Endodermal cell (in vitro differentiated cells): ENCODE measurements around the gene KRTAP10-5. TPM values are rescaled to one million over a fixed set of nuclear protein-coding genes. Genes with fewer than 3 reads are reported as not detected.

ENCODE experiments used
- DNase-seq: peaks from one replicate; pipeline ENCODE4 v3.0.0-alpha.2; 2017
- H3K27ac ChIP-seq: 2 replicates; pipeline ENCODE4 v1.5.1; 2013; ENCODE audit warnings: mild to moderate bottlenecking, low read depth, low read length, moderate library complexity
- H3K27me3 ChIP-seq: 2 replicates; pipeline ENCODE4 v1.6.1; 2013; ENCODE audit warnings: mild to moderate bottlenecking, low read length, moderate library complexity; ENCODE audit not compliant: insufficient read depth, control insufficient read depth, poor library complexity, severe bottlenecking
- H3K36me3 ChIP-seq: 2 replicates; pipeline ENCODE4 v1.7.0; 2013; ENCODE audit warnings: mild to moderate bottlenecking, low read length, moderate library complexity; ENCODE audit not compliant: control insufficient read depth, insufficient read depth
- H3K4me1 ChIP-seq: one replicate; pipeline ENCODE4 v1.7.0; 2013; ENCODE audit warnings: low read length; ENCODE audit not compliant: control insufficient read depth, insufficient read depth
- H3K4me3 ChIP-seq: 2 replicates; pipeline ENCODE4 v1.5.1; 2013; ENCODE audit warnings: mild to moderate bottlenecking, low read length, moderate library complexity
- H3K9ac ChIP-seq: 2 replicates; pipeline ENCODE4 v1.6.1; 2013; ENCODE audit warnings: mild to moderate bottlenecking, low read length, moderate library complexity; ENCODE audit not compliant: poor library complexity, severe bottlenecking; ENCODE audit errors: extremely low read depth
- H3K9me3 ChIP-seq: 2 replicates; pipeline ENCODE4 v1.6.1; 2013; ENCODE audit warnings: mild to moderate bottlenecking, low read length, moderate library complexity; ENCODE audit not compliant: control insufficient read depth
- H3K27ac Mint-ChIP-seq: 2 replicates; pipeline ENCODE4 v1.8.0; 2020; ENCODE audit warnings: mixed read lengths
- H3K27me3 Mint-ChIP-seq: 2 replicates; pipeline ENCODE4 v1.8.0; 2021; ENCODE audit warnings: mild to moderate bottlenecking, mixed read lengths; ENCODE audit not compliant: insufficient read depth
- H3K36me3 Mint-ChIP-seq: 2 replicates; pipeline ENCODE4 v1.8.0; 2020; ENCODE audit warnings: low read depth, mixed read lengths
- H3K4me1 Mint-ChIP-seq: 2 replicates; pipeline ENCODE4 v1.8.0; 2020; ENCODE audit warnings: mixed read lengths
- H3K4me3 Mint-ChIP-seq: 2 replicates; pipeline ENCODE4 v1.8.0; 2020; ENCODE audit warnings: mild to moderate bottlenecking, moderate library complexity, mixed read lengths
- H3K9me3 Mint-ChIP-seq: 2 replicates; pipeline ENCODE4 v1.8.0; 2020; ENCODE audit warnings: mild to moderate bottlenecking, mixed read lengths
- WGBS, 2 experiments: methylation state at CpG; one replicate each; pipeline versions ENCODE4 v1.1.5 to v1.1.7; 2013; ENCODE audit warnings: missing lambda C conversion rate in 2 of 2, mixed read lengths in 1 of 2; ENCODE audit not compliant: insufficient coverage in 1 of 2, insufficient read length in 1 of 2; 5-methylcytosine and 5-hydroxymethylcytosine counted together
- total RNA-seq, 2 donors: library from RNA; stranded (reverse); fragmentation: NEBNext Ultra II Directional in 1 of 2; extraction: Animal tissue kit (Norgen Biotek cat#: 25700) in 1 of 2; gene quantifications; 2 replicates in 1 of 2; 3 replicates in 1 of 2; pipeline ENCODE4 v1.2.1, GENCODE V29; 2021
- TF ChIP-seq, protein P1 (sequence below): fragments of 200-600 bp; sonication (generic); conservative IDR thresholded peaks from 2 replicates; pipeline ENCODE4 v1.5.0; 2021; ENCODE audit warnings: antibody characterized with exemption, mild to moderate bottlenecking

Gene KRTAP10-5
- total RNA-seq, 2 donors from 2014 or later = not detected

DNA sequence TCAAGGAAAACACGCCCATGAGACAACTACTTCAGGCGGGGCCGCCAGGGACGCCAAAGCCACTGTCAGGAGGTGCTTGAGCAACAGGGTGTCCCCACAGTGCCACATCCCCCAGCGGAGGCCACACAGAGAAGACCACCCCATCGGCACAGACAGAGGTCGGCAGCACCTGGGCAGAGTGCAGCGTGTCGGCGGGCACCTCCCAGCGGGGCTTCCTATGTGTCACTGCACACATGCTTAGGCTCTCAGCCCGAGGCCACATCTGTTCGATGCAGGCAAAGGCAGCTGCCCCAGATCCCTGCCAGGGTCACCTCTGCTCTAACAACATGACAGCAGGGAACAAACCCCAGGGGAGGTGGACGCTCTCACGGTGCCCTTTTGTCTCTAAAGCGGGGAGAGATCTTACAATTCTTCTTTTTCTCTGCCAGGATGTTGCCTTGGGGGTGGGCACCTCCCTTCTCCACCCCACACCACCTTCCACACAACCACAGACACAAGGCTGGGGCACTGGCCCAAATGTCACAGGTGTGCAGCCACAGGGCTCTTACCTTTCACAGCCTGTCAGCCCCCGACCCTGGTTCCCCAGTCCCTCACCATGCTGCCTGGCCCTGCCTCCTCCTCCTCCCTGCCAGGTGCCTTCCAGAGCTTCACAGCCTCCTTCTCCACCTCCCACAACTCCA, 35.6 kb upstream of the KRTAP10-5 start:
- peaks cover 36% of the 10 kb centered on the region for H3K9me3 Mint-ChIP-seq
- Histone ChIP-seq H3K9ac (no peak overlapping the region), H3K27ac (no peak overlapping the region), H3K27me3 (no peaks in the 10 kb centered on the region), H3K9me3 (peaks cover 28% of the 10 kb centered on the region), H3K4me1 (no peaks in the 10 kb centered on the region), H3K4me3 (no peak overlapping the region), H3K36me3 (no peaks in the 10 kb centered on the region)
- H3K27me3 Mint-ChIP-seq = peaks cover 2% of the 10 kb centered on the region
- 86 to 95% methylated on average over 9 to 17 of the region's 17 CpGs for WGBS, 2 experiments
- H3K4me1 Mint-ChIP-seq = peaks cover 4% of the 10 kb centered on the region
- H3K36me3 Mint-ChIP-seq = no peaks in the 10 kb centered on the region
- DNase-seq = no peak
- TF ChIP-seq, protein P1, sequence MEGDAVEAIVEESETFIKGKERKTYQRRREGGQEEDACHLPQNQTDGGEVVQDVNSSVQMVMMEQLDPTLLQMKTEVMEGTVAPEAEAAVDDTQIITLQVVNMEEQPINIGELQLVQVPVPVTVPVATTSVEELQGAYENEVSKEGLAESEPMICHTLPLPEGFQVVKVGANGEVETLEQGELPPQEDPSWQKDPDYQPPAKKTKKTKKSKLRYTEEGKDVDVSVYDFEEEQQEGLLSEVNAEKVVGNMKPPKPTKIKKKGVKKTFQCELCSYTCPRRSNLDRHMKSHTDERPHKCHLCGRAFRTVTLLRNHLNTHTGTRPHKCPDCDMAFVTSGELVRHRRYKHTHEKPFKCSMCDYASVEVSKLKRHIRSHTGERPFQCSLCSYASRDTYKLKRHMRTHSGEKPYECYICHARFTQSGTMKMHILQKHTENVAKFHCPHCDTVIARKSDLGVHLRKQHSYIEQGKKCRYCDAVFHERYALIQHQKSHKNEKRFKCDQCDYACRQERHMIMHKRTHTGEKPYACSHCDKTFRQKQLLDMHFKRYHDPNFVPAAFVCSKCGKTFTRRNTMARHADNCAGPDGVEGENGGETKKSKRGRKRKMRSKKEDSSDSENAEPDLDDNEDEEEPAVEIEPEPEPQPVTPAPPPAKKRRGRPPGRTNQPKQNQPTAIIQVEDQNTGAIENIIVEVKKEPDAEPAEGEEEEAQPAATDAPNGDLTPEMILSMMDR = no peak
- no peak overlapping the region for H3K4me3 Mint-ChIP-seq
- H3K27ac Mint-ChIP-seq = no peak overlapping the region

DNA sequence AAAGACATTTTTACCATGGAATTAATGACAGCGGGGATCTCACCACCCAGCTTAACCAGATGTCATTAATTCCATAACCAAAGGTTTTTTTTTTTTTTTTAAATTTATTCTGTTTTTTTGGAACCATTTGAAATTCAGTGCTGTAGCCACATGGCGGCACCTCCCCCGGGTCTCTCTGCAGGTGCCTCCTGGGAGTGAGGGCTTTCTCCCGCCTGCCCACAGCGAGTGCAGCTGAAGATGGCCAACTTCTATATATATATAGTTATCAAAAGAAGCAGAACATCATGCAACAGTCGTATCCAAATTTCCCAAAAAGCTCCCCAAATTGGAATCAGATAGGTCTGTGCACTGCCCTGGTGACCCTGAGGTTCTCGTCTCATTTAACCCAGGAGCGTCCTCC, 35.1 kb upstream of the KRTAP10-5 start:
- Mint-ChIP-seq H3K4me1 (peaks cover 4% of the 10 kb centered on the region), H3K27ac (no peak overlapping the region), H3K9me3 (peaks cover 36% of the 10 kb centered on the region), H3K27me3 (peaks cover 2% of the 10 kb centered on the region), H3K36me3 (peaks cover 2% of the 10 kb centered on the region), H3K4me3 (no peak overlapping the region)
- TF ChIP-seq, protein P1 = no peak
- Histone ChIP-seq H3K9ac (no peak overlapping the region), H3K4me3 (no peak overlapping the region), H3K4me1 (no peaks in the 10 kb centered on the region), H3K9me3 (peaks cover 28% of the 10 kb centered on the region), H3K36me3 (no peaks in the 10 kb centered on the region), H3K27ac (no peak overlapping the region), H3K27me3 (no peaks in the 10 kb centered on the region)
- no peak for DNase-seq
- 92 to 100% methylated on average over 2 to 7 of the region's 8 CpGs for WGBS, 2 experiments

DNA sequence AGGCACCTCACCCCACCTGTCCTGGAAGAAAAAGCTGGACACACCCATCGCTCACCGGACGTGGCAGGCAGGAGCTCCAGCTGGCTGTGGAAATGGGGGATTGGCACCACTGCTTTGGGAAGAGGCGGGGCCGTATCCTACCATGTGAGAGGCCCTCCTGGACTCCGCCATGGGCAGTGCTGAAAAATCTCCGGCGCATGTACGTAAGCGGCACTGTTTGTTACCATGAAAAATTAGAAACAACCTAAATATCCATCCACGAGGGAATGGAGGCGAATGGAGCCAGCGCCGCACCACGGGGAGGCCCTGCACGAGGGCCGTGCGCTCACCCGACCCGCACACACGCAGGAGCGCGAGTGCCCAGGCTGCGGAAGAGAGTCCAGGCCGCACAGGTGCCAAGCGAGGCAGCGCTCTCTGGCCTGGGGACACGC, 34.6 kb upstream of the KRTAP10-5 start:
- H3K4me1 ChIP-seq = no peaks in the 10 kb centered on the region
- no peak overlapping the region for H3K27ac ChIP-seq
- 95% methylated on average over 9 to 28 of the region's 28 CpGs for WGBS, 2 experiments
- H3K27me3 Mint-ChIP-seq = peaks cover 2% of the 10 kb centered on the region
- H3K36me3 Mint-ChIP-seq = peaks cover 2% of the 10 kb centered on the region
- H3K9me3 ChIP-seq = peaks cover 27% of the 10 kb centered on the region
- H3K4me3 Mint-ChIP-seq = no peak overlapping the region
- no peaks in the 10 kb centered on the region for H3K36me3 ChIP-seq
- no peak for DNase-seq
- no peak overlapping the region for H3K4me3 ChIP-seq
- H3K4me1 Mint-ChIP-seq = peaks cover 4% of the 10 kb centered on the region
- H3K9me3 Mint-ChIP-seq = peaks cover 38% of the 10 kb centered on the region
- no peaks in the 10 kb centered on the region for H3K27me3 ChIP-seq
- no peak overlapping the region for H3K27ac Mint-ChIP-seq
- TF ChIP-seq, protein P1 = no peak
- H3K9ac ChIP-seq = no peak overlapping the region
